Loucy (cell line): ENCODE measurements around the gene SH2B2.

Experiments used
- EZH2phosphoT487 ChIP-seq: fragments of 200-600 bp; IDR thresholded peaks from 2 replicates; pipeline ENCODE4 v1.6.1; 2018; ENCODE audit warnings: antibody characterized with exemption, mild to moderate bottlenecking, moderate library complexity, borderline replicate concordance
- TF ChIP-seq, protein P1 (sequence below): fragments of 200-600 bp; sonication (generic); conservative IDR thresholded peaks from 2 replicates; pipeline ENCODE4 v1.5.1; 2014; ENCODE audit warnings: mild to moderate bottlenecking, antibody characterized with exemption, low read length

DNA sequence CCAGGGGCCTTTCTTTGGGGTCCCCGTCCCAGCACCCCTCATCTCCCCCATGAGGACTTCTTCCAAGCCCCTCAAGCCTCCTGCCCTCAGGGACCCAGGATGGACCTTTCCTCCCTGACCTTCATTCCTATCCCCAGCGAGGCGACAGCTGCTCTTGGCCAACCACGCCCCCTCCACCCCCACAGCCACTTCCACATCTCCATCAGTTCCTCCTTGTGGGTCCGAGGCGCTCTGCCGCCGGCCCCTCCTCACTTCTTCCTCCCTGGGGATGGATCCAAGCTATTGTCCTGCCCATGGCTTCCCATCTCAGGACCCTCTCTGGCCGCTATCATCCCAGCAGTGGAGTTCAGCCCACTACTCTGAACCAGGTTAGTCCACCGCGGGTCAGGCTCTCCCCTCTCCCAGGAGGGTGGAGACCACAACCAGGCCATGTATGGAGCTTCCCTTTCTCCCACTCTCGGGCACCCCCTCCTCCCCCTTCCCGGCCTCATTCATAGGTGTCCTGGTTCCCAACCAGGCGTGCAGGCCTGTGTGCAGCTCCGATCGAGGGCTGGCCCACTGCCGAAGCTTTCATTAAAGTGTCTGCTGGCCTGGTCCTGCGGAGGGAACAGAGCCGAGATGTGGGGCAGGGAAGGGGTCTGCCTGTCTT is 1.7 kb upstream of the SH2B2 start:
- TF ChIP-seq, protein P1, sequence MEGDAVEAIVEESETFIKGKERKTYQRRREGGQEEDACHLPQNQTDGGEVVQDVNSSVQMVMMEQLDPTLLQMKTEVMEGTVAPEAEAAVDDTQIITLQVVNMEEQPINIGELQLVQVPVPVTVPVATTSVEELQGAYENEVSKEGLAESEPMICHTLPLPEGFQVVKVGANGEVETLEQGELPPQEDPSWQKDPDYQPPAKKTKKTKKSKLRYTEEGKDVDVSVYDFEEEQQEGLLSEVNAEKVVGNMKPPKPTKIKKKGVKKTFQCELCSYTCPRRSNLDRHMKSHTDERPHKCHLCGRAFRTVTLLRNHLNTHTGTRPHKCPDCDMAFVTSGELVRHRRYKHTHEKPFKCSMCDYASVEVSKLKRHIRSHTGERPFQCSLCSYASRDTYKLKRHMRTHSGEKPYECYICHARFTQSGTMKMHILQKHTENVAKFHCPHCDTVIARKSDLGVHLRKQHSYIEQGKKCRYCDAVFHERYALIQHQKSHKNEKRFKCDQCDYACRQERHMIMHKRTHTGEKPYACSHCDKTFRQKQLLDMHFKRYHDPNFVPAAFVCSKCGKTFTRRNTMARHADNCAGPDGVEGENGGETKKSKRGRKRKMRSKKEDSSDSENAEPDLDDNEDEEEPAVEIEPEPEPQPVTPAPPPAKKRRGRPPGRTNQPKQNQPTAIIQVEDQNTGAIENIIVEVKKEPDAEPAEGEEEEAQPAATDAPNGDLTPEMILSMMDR = no peak
- TF ChIP-seq EZH2phosphoT487 = no peak
